CD14-positive monocyte (primary cell): ENCODE results near the gene AMPD1. TPM values are rescaled to one million over a fixed set of nuclear protein-coding genes. Genes with fewer than 3 reads are reported as not detected.

Source experiments
- DNase-seq, 3 donors: peaks; one replicate each; pipeline ENCODE4 v3.0.0-alpha.2; 2011 to 2022
- H2AFZ ChIP-seq: 2 replicates; pipeline ENCODE4 v1.6.0; 2012; ENCODE audit warnings: mild to moderate bottlenecking, low read depth, low read length, inconsistent platforms; ENCODE audit not compliant: insufficient read depth, poor library complexity, severe bottlenecking
- H3K27ac ChIP-seq, 2 donors: 1 replicate in 1 of 2; 2 replicates in 1 of 2; pipeline ENCODE4 v1.5.1; 2012 to 2013; ENCODE audit warnings: low read length in 2 of 2, control low read depth in 1 of 2, inconsistent platforms in 1 of 2, low read depth in 1 of 2, mild to moderate bottlenecking in 1 of 2
- H3K27me3 ChIP-seq, 2 donors: one replicate each; pipeline versions ENCODE4 v1.6.0 to v1.6.1; 2011 to 2013; ENCODE audit warnings: low read length in 2 of 2; ENCODE audit not compliant: control insufficient read depth in 2 of 2, insufficient read depth in 2 of 2
- H3K36me3 ChIP-seq, 2 donors: replicated peaks in 1 of 2; 1 replicate in 1 of 2; 2 replicates in 1 of 2; pipeline versions ENCODE4 v1.5.1 to v1.6.1; 2012 to 2013; ENCODE audit warnings: low read length in 2 of 2, control low read depth in 1 of 2, inconsistent platforms in 1 of 2, mild to moderate bottlenecking in 1 of 2; ENCODE audit not compliant: insufficient read depth in 2 of 2, control insufficient read depth in 1 of 2
- H3K4me1 ChIP-seq, 2 donors: 1 replicate in 1 of 2; 2 replicates in 1 of 2; pipeline versions ENCODE4 v1.5.1 to v1.6.1; 2012 to 2013; ENCODE audit warnings: low read length in 2 of 2, control low read depth in 1 of 2, inconsistent platforms in 1 of 2, mild to moderate bottlenecking in 1 of 2, moderate library complexity in 1 of 2; ENCODE audit not compliant: insufficient read depth in 2 of 2, control insufficient read depth in 1 of 2
- H3K4me2 ChIP-seq: replicated peaks from 2 replicates; pipeline ENCODE3; 2012; ENCODE audit warnings: low read length, moderate library complexity, mild to moderate bottlenecking; ENCODE audit not compliant: poor library complexity, severe bottlenecking; ENCODE audit errors: extremely low read depth
- H3K4me3 ChIP-seq, 3 experiments: fragments of 200-600 bp in 1 of 3; sonication (generic) in 1 of 3; replicated peaks in 1 of 3; 1 replicate in 2 of 3; 2 replicates in 1 of 3; pipeline ENCODE4 v1.5.1; 2011 to 2013; ENCODE audit warnings: low read length in 3 of 3, mild to moderate bottlenecking in 3 of 3, control low read depth in 2 of 3, low read depth in 2 of 3, inconsistent platforms in 1 of 3, moderate library complexity in 1 of 3
- H3K79me2 ChIP-seq: 2 replicates; pipeline ENCODE4 v1.6.0; 2012; ENCODE audit warnings: mild to moderate bottlenecking, control low read depth, inconsistent platforms, low read length, moderate library complexity; ENCODE audit not compliant: insufficient read depth
- H3K9ac ChIP-seq: 2 replicates; pipeline ENCODE4 v1.6.0; 2017; ENCODE audit warnings: low read length, mild to moderate bottlenecking; ENCODE audit not compliant: insufficient read depth, poor library complexity, severe bottlenecking
- H3K9me3 ChIP-seq, 2 donors: replicated peaks in 1 of 2; 1 replicate in 1 of 2; 2 replicates in 1 of 2; pipeline versions ENCODE4 v1.5.1 to v1.6.1; 2012 to 2013; ENCODE audit warnings: low read length in 2 of 2, control low read depth in 1 of 2; ENCODE audit not compliant: control insufficient read depth in 1 of 2, insufficient read depth in 1 of 2
- H4K20me1 ChIP-seq: 2 replicates; pipeline ENCODE4 v1.6.0; 2012; ENCODE audit warnings: mild to moderate bottlenecking, low read length, control low read depth, moderate library complexity; ENCODE audit not compliant: insufficient read depth
- H3K27ac Mint-ChIP-seq, 7 donors: one replicate each; pipeline ENCODE4 v1.8.0; 2020; ENCODE audit warnings: mild to moderate bottlenecking in 7 of 7, mixed read lengths in 7 of 7, moderate library complexity in 6 of 7, inconsistent platforms in 2 of 7
- H3K27me3 Mint-ChIP-seq, 3 donors: one replicate each; pipeline ENCODE4 v1.8.0; 2021 to 2022; ENCODE audit warnings: low read depth in 3 of 3, mild to moderate bottlenecking in 3 of 3, mixed read lengths in 3 of 3, moderate library complexity in 3 of 3, inconsistent platforms in 1 of 3
- H3K36me3 Mint-ChIP-seq, 2 donors: one replicate each; pipeline ENCODE4 v1.8.0; 2020; ENCODE audit warnings: mixed read lengths in 2 of 2, inconsistent platforms in 1 of 2, mild to moderate bottlenecking in 1 of 2
- H3K4me1 Mint-ChIP-seq: one replicate; pipeline ENCODE4 v1.8.0; 2020; ENCODE audit warnings: mild to moderate bottlenecking, mixed read lengths
- H3K4me3 Mint-ChIP-seq, 2 donors: one replicate each; pipeline ENCODE4 v1.8.0; 2020; ENCODE audit warnings: mild to moderate bottlenecking in 2 of 2, mixed read lengths in 2 of 2, moderate library complexity in 1 of 2
- H3K9me3 Mint-ChIP-seq, 7 donors: one replicate each; pipeline ENCODE4 v1.8.0; 2020 to 2022; ENCODE audit warnings: mixed read lengths in 7 of 7, mild to moderate bottlenecking in 6 of 7, moderate library complexity in 6 of 7, inconsistent platforms in 2 of 7
- CTCF ChIP-seq: fragments of 200-600 bp; IDR thresholded peaks from one replicate; pipeline ENCODE4 v1.8.0; 2022; ENCODE audit warnings: antibody characterized with exemption, mild to moderate bottlenecking
- WGBS: methylation state at CpG from one replicate; pipeline ENCODE4 v1.1.5; 2013; ENCODE audit warnings: missing lambda C conversion rate; ENCODE audit not compliant: insufficient coverage; 5-methylcytosine and 5-hydroxymethylcytosine counted together
- intact Hi-C, 2 donors: fragments of 100-400 bp; cut with micrococcal nuclease; formaldehyde crosslinking; loops; one replicate each; pipeline versions ENCODE4 v1.15.0 to v1.15.1; 2023
- polyA plus RNA-seq, 3 donors: library from polyadenylated mRNA; depleted of rRNA in 1 of 3; unstranded in 2 of 3; stranded (reverse) in 1 of 3; fragments of 300-500 nt in 2 of 3; fragments of >200 nt in 1 of 3; fragmentation: Illumina TruSeq in 2 of 3; gene quantifications; 1 replicate in 2 of 3; 2 replicates in 1 of 3; pipeline ENCODE4 v1.2.3, GENCODE V29; 2012 to 2021

The AMPD1 gene
- polyA plus RNA-seq, 3 donors, result not detected

GRCh38 chr1:114696810-114697209 lies 1.5 kb upstream of the AMPD1 start:
- Histone ChIP-seq H3K27me3 (no peaks in the 10 kb centered on the region), H3K9ac (no peak overlapping the region), H3K9me3 (no peaks in the 10 kb centered on the region), H3K36me3 (no peaks in the 10 kb centered on the region), H3K4me2 (no peak overlapping the region), H4K20me1 (no peaks in the 10 kb centered on the region), H2AFZ (no peak overlapping the region), H3K4me3 (no peak overlapping the region), H3K4me1 (no peaks in the 10 kb centered on the region), H3K79me2 (no peaks in the 10 kb centered on the region), H3K27ac (no peak overlapping the region)
- Mint-ChIP-seq H3K27me3 (peaks cover 4 to 14% (median 10%) of the 10 kb centered on the region in 3 donors), H3K9me3 (peaks cover 0 to 1% (median 0%) of the 10 kb centered on the region in 7 donors), H3K36me3 (no peaks in the 10 kb centered on the region), H3K4me3 (no peak overlapping the region), H3K4me1 (peaks cover 2% of the 10 kb centered on the region), H3K27ac (no peak overlapping the region)
- intact Hi-C loops, result no loop called here
- no peak for TF ChIP-seq CTCF
- no peak for DNase-seq

GRCh38 chr1:114694540-114695310 lies 621 bp downstream of the AMPD1 start:
- Histone ChIP-seq H3K4me2 (no peak overlapping the region), H3K79me2 (no peaks in the 10 kb centered on the region), H3K27ac (no peak overlapping the region), H3K27me3 (no peaks in the 10 kb centered on the region), H3K9ac (no peak overlapping the region), H3K4me3 (no peak overlapping the region), H3K36me3 (no peaks in the 10 kb centered on the region), H4K20me1 (no peaks in the 10 kb centered on the region), H3K4me1 (no peaks in the 10 kb centered on the region), H3K9me3 (no peaks in the 10 kb centered on the region), H2AFZ (no peak overlapping the region)
- peaks cover 0 to 1% (median 0%) of the 10 kb centered on the region in 7 donors for H3K9me3 Mint-ChIP-seq
- peaks cover 5 to 12% (median 8%) of the 10 kb centered on the region in 3 donors for H3K27me3 Mint-ChIP-seq
- whole genome bisulfite sequencing, result no CpG with 5 or more reads among the region's 9 CpGs
- H3K27ac Mint-ChIP-seq, result no peak overlapping the region
- no peaks in the 10 kb centered on the region for H3K4me1 Mint-ChIP-seq
- H3K36me3 Mint-ChIP-seq, result no peaks in the 10 kb centered on the region
- TF ChIP-seq CTCF, result no peak
- no peak overlapping the region for H3K4me3 Mint-ChIP-seq
- intact Hi-C loops, result no loop called here
- DNase-seq, result no peak
